Forelimb muscle (tissue), 1 donor: ENCODE data around the gene CDADC1. TPM values are rescaled to one million over a fixed set of nuclear protein-coding genes. Genes with fewer than 3 reads are reported as not detected.
A peak's percentile ranks its signal among the peaks of the same experiment; 100 is the strongest.
"Not testable (repeated sequence)": the region's sequence is repeated elsewhere in the genome, so short reads cannot be mapped to it uniquely, and the experiment has no call there.

ENCODE experiments used
- DNase-seq: peaks from one replicate; pipeline ENCODE4 v3.0.0-alpha.2; 2013; ENCODE audit warnings: low read depth
- polyA plus RNA-seq: library from polyadenylated mRNA; unstranded; fragments of 120-200 nt; gene quantifications from one replicate; pipeline ENCODE4 v1.2.1, GENCODE V29; 2013; ENCODE audit not compliant: insufficient read length

CDADC1 gene
- polyA plus RNA-seq, 1 donor = 8.9 TPM

DNA sequence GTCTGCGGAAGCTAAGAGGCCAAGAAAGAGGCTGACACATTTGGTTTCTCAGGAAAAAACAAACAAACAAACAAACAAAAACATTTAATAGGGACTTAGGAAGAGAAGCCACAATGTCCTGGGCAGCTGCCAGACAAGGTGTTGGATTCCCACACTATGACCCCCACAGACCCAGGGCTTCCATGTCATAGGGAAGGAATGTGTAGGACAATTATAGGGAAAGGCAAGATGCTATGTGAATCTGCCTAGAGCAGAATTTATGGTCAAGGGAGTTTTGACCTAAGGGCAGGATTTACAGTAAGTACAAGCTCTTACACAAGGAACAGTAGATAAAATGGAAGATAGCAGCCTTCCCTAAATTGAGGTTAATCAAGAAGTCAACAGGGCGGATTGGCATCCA, 9.1 kb upstream of the CDADC1 start:
- no peak for DNase-seq

DNA sequence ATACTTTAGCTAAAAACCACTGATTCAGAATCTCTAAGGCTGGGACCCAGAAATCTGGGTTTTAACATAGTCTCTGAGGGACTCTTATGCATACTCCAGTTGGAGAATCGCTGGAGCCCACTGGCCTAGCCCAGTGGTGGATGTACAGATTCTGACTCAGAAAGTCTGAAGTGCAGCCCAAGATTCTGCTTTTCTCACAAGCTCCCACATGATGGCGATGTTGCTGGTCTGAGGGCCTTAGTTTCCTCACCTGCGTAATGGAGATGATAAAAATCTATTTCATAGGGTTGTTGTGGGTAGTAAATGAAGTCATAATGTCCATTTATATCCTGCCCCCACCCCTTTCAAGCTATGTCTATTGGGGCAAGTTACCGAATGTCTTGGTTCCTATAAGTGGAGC, 7.7 kb upstream of the CDADC1 start:
- DNase-seq = no peak

DNA sequence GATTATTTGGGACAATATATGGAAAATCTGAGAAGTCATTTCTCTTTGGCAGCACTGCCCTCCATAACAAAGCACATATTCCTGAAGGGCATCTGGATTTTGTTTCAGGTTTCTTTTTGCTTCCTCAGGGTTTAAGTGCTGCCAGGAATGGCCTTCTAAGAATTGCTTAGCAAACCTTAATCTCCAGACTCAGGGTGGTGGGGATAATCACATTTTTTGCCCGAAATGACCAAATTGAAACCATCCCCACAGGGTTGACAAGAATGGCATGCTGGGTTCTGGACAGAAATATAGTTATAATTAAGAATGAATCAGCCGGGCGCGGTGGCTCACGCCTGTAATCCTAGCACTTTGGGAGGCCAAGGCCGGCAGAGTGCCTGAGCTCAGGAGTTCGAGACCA, 6.4 kb upstream of the CDADC1 start:
- DNase-seq = no peak

DNA sequence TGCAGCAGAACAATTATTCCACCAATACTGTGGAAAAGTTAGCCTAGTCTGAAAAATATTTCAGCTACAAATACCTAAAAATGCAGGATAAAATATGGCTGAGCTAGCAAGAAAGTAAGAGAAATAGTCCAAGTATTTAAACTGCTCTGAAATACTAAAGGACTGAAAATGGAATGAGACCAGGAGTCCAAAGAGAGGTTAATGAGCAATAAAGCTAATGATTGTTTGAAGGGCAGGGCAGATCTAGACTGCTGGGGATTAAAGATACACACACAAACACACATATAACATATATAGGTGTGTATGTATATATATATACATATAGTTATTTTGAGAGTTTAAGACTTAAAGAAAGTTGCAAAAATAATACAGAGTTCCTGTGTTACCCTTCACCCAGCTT, 2.6 kb upstream of the CDADC1 start:
- DNase-seq = no peak

DNA sequence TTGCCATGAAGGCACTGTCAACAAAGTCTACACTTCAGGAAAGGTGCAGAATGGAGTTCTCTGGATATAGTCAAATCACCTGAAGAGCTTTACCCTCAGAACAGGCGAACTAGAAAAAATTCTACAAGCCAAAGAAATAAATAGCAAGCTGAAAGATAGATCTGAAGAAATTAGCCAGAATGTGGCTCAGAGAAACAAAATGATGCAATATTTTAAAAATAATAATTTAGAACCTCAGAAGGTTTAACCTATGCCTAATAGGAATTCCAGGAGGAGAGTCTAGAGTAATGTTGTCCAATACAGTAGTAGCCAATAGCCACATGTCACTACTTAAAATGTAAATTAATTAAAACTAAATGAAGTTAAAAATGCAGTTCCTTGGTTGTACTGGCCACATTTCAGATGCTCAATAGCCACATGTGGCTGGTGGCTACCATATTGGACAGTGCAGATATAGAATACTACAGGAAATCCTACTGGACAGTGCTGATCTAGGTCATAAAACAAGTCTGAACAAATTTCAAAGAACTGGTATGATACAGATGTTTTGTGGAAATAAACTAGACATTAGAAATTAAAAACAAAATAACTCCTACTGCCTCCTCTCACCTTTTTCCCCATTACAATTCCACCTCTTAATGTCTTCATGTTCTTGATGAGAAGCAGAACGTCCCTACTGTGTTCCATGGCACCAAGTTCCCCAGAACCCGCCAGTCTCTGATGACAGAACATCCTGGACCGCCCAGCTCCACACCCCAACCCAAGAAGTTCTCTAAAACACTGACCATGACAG, 679 bp upstream of the CDADC1 start:
- DNase-seq = no peak

DNA sequence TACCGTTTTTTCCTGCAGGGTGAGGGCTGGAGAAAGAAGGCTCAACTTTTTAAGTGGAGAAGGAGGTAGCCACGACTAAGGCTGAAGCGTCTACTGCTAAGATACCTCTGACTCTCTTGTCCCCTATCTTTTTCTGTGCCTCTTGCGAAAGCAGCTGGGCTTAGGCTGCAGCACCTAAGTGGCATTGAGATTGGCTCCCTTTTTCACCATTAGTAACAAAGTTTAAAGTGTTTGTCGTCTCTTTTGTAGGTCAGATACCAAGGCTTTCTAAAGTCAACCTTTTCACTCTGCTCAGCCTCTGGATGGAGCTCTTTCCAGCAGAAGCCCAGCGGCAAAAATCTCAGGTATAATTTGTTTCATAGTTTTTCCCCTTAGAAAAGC, 887 bp downstream of the CDADC1 start:
- DNase-seq = no peak

DNA sequence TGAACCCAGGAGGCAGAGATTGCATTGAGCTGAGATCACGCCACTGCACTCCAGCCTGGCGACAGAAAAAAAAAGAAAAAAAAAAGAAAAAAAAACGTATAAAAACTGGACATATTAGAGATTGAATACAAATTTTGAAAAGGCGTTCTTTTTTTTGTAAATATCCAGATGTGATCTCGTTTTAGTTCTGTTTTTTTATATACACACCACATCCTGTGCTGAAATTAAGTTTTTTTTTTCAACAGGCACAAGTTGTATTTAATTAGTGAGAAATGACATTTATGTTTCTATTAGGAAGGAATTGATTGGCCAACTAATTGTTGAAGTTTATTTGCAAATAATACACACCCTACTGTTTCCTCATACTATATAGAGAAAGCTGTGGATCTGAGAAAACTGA, 3.6 kb downstream of the CDADC1 start:
- no peak for DNase-seq

DNA sequence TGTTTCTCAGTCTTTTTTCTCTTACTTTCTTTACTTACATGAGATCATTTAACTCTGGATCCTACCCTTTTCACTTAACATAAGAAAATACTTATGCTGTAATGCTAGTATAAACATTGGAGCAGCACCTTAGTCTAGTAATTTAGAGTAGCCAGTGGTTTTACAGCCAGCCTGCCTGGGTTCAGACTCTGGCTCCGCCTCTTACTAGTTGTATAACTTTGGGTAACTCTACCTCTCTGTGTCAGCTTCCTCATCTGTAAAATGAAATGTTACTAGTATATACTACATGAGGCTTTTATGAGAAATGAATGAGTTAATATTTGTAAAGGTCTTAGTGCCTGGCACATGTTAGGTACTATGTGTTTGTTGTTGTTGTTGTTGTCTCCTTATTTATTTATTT, 5.6 kb downstream of the CDADC1 start:
- DNase-seq = no peak

DNA sequence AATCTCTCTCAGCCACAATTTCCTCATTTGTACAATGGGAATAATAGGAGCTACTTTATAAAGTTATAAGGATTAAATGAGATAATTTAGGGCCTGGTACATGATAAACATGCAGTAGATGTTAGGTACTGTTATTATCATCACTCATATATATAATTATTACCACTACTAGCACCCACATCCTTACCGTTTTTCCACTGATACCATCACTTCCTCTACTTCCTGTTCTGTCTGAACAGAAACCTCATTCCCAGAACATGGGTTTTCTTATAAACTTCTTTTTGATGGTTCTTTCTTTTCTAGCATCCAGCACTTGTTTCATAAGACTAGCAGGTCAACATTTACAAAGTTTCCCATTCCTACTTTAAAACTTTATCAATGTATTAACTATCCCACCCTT, 6.3 kb downstream of the CDADC1 start:
- DNase-seq = no peak

DNA sequence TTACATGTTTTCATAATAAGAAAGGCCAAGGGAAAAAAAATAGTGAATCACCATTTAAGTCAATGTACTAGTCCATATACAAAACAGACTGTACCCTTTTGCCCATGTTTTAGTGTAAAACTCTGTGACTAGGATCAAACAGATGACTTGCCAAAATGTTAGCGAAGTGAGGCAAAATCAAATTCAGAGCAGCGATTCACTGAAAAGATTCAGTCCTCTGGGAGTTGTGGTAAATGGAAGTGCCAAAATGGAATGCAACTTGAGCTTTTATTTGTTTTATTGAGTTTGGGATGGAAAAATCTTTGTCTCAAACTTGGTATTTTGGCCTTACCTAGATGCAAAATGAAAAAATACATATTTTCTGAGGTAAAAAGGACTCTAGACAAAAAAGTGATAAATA, 9.1 kb downstream of the CDADC1 start:
- DNase-seq = peak; percentile 13

DNA sequence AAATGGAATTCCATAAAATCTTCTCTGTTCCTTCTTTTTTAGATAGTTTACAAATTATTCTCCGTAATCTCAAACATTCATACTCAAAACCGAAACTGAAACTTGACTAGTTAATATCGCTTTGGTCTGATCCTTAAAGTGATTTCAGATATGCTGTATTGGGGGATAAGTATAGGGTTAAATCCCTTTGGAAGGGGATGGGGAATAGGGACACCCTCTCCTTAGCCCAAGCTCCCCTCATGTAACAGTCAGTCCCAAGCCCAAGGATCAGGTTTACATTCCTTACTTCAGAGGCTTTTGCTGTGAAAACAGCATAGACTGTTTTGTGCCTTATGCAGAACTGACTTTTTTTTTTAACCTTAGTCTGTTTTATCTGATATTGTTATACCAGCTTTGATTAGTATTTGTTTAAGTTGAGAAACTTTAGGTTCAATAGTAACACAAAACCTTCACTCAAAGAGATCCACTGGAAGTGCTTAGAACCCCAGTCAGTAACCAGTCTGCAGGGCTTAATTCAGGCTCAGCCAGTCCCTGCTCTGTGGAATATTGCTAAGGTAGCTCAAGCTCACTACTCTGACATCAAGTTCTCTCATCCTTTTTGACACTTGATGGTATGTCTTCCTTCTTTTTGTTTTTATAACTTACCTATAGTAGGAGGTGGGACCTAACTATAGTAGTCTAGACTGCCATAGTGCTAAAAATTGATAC, 10.5 kb downstream of the CDADC1 start:
- DNase-seq = no peak

DNA sequence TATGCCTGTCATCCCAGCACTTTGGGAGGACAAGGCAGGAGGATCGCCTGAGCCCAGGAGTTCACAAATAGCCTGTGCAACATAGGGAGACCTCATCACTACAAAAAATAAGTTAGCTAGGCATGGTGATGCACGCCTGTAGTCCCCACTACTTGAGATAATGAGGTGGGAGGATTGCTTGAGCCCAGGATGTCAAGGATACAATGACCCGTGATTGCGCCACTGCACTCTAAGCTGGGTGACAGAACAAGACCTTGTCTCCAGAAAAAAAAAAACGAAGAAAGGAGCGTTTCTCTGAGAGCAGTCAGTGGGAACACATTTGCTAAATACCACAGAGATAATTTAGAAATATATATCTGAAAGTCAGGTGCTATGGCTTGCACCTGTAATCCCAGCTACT, 11.9 kb downstream of the CDADC1 start:
- DNase-seq = no peak

DNA sequence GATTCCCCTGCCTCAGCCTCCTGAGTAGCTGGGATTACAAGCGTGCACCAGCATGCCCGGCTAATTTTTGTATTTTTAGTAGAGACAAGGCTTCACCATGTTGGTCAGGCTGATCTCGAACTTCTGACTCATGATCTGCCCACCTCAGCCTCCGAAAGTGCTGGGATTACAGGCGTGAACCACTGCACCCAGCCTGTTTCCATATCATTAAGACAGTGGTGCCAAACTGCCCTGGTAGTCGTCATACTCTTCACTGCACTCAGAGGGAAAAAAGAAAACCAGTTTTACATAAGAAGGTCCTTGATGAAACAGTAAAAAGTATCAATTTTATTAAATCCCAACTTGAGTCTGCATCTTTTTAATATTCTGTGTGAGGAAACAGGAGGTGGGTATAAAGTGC, 14.9 kb downstream of the CDADC1 start:
- no peak for DNase-seq

DNA sequence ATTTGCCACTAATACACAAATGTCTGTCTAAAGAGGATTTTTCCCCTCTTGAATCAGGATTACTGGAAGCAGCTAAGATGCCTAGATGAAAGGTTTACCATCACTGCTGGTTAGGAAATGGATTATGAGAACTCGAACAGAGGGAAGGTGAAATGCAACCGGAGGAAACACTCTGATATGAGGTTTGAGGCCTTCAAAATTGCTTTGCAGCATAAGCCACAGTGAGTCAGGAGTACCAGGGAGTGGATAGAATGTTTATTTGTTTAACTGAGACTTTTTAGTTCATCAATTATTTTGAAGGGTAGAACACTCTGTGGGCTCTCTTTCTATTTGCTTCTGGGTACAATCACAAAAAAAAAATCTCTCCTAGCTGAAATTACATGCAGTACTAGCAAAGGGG, 18.1 kb downstream of the CDADC1 start:
- no peak for DNase-seq

DNA sequence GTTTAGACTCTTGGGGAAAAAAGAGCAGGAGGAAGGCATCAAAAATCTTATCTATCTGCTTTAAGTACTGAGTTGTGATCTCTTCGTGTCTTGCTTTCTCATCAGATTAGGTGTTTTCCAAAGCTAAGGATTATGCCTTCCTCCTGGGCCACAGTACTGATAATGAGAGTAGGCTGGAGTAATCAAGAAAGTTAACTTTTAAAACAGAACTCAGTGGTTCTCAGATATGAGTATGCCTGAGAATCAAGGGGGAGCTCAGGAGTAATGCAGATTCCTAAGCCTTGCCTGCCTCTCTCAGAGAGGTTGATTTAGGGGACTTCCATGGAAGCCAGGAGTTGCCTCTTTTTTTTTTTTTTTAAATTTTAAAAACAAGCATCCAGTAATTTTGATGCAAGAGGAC, 23.5 kb downstream of the CDADC1 start:
- DNase-seq = no peak

DNA sequence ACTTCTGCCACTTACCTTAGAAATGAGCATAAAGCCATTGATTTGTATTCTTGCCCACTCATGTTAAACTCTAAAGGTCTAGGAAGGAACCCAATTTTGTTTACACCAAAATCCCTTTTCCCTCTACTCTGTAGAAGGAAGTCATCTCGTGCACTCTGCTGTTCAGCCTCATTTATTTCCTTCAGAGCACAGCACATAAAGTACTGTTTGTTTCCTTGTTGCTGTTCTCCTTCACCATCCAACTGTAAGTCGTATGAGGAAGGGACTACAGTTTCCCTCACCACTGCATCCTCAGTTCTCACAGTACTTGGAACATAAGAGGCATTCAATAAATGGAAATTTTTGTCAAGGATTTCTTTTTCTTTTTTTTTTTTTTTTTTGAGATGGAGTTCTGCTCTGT, 24.6 kb downstream of the CDADC1 start:
- DNase-seq = no peak

DNA sequence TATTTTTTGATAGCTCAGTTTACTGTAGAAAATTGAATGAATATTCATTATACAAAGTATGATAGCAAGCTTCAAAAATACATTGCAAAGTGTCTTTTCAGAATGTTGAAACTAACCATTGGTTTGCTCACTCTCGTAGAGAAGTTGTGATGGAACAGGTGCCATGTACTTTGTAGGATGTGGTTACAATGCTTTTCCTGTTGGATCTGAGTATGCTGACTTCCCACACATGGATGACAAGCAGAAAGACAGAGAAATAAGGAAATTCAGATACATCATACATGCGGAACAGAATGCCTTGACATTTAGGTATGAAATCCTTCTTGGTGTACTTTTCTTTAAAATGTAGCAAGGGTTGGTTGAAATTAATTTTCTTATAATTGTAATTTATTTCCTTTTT, 30.5 kb downstream of the CDADC1 start:
- no peak for DNase-seq

DNA sequence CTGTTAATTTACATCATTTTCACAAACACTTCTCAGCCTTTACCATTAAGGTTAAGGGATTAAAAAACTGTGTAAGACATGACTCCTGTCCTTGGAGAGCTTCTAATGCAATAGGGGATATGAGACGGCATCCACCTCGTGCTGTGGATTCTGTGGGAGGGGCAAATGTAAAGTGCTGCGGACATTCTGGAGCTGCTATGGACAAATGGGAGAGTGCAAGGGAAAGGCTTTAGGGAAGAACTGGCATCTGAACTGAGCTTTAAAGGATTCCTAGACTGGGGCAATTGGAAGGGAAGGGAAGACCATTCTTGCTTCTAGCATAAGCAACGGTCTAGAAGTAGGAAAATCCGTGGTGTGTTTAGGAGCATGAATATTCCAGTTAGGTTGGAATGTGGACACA, 31.4 kb downstream of the CDADC1 start:
- no peak for DNase-seq

DNA sequence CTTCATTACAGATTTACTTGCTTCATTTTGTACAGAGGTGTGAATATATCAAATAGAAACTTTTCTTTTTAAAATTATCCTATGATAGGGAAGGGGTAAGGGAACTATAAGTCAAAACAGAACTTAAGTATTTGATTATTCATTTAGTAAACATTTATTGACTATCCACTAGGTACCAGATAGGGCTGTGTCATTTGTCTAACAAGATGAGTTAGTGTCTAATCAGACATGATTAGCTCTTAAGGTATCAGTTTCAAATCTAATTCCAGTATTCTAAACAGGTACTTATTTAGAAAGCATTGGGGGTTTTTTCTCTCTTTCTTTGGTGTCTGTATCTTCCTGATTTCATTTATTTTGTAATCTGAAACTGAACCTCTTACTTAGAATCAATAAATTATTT, 32.2 kb downstream of the CDADC1 start:
- DNase-seq = no peak

DNA sequence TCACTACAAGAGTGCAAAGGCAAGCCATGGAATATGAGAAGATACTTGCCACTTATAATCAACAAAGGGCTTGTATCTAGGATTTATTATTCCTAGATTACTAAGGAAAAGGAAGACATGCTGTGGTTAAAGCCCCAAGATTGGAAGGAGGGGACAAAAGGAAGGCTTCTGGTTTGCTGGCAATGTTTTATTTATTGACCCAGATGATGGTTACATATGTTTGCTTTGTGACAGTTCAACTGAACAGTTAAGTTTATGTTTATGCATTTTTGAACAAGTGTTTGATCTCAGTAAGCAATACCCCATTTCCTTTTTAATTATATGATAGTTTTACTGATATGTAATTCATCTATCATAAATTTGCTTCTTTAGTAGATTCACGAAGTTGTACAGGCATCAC, 40.3 kb downstream of the CDADC1 start:
- DNase-seq = no peak

DNA sequence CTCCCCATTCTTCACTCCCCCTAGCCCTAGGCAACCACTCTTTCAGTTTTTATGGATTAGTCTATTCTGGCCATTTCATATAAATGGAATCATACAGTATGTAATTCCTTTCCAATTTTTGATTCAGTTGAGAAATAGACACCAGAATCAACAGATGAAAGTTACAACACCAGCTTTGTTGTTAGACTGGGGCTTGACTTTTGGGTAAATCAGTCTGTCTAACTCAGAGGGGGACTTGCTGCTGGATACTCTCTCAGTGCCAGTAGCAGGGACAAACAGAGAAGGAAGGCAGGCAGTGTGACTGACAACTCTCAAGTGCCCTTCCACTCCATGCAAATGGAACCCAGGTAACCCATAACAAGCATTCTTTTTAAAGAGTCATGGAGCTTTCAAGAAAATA, 40.7 kb downstream of the CDADC1 start:
- no peak for DNase-seq

DNA sequence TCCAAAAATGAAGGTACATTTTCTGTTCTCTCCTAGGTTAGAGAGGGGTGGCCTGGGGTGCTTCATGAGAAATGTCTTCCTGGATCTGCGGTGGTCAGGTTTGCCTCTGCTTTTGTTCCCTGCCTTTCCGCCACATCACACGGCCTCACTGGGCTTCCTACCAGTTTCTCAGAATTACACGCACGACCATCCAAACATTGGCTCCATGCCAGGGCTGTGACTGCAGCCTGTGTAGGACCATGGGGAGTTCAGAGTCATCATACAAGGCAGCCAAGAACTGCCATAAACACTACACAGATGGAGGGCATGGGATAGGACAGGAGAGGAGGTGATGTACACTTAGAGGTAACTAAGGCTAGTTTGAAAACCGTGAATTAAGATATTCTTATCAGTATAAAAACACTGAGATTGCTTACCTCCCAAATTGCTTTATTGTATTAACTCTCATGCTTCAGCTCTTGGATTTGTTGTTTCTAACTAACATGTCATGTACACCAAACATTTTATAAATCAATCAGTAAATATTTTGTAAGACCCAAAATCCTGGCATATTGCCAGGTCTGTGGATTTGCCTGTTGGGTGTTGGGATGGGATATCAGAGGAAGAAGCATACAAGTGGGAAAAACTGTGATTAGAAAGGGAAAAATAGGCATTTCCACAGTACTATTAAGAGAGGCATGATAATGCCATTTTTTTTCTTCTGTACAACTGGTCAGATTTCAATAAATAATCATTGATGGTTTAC, 45.2 kb downstream of the CDADC1 start:
- no peak for DNase-seq

DNA sequence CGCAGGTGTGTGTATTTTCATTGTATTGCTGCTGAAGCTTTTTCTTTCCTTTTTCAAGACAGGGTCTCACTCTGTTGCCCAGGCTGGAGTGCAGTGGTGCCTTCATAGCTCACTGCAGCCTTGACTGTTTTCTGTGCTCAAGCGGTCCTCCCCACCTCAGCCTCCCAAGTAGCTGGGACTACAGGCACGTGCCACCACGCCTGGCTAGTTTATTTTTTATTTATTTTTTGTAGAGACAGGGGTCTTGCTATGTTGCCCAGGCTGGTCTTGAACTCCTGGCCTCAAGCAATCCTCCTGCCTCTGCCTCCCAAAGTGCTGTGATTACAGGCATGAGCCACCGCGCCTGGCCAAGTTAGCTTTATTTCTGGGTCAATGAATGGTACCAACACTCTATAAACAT, 47.0 kb downstream of the CDADC1 start:
- not testable (repeated sequence) for DNase-seq
